Sigmoid colon (tissue), 7 donors: ENCODE data around the gene FUT7. TPM values are rescaled to one million over a fixed set of nuclear protein-coding genes. Genes with fewer than 3 reads are reported as not detected.

ENCODE experiments used
- DNase-seq: peaks from one replicate; pipeline ENCODE4 v3.0.0-alpha.2; 2019
- H3K27ac ChIP-seq, 4 donors: fragments of 200-600 bp; sonication (generic); one replicate each; pipeline ENCODE4 v1.5.1; 2016 to 2019; ENCODE audit warnings: mild to moderate bottlenecking in 1 of 4
- H3K27me3 ChIP-seq, 3 donors: fragments of 200-600 bp; sonication (generic); one replicate each; pipeline ENCODE4 v1.5.1; 2019; ENCODE audit warnings: mild to moderate bottlenecking in 1 of 3
- H3K36me3 ChIP-seq, 4 donors: fragments of 200-600 bp; sonication (generic); one replicate each; pipeline ENCODE4 v1.5.1; 2016 to 2019
- H3K4me1 ChIP-seq, 4 donors: fragments of 200-600 bp; sonication (generic); one replicate each; pipeline ENCODE4 v1.5.1; 2017 to 2019
- H3K4me3 ChIP-seq, 4 donors: fragments of 200-600 bp; sonication (generic); one replicate each; pipeline ENCODE4 v1.5.1; 2017 to 2019; ENCODE audit warnings: mild to moderate bottlenecking in 2 of 4, moderate library complexity in 1 of 4
- H3K9me3 ChIP-seq, 4 donors: fragments of 200-600 bp in 3 of 4; sonication (generic) in 3 of 4; one replicate each; pipeline versions ENCODE4 v1.5.1 to v1.6.1; 2013 to 2019
- EP300 ChIP-seq, 4 donors: sonication (generic); formaldehyde crosslinking; IDR thresholded peaks; one replicate each; pipeline ENCODE4 v1.6.1; 2017; ENCODE audit warnings: antibody characterized with exemption in 4 of 4
- POLR2A ChIP-seq, 2 donors: fragments of 450-650 bp; IDR thresholded peaks; one replicate each; pipeline ENCODE4 v1.6.1; 2016; ENCODE audit warnings: antibody characterized with exemption in 2 of 2, mild to moderate bottlenecking in 2 of 2, moderate library complexity in 2 of 2
- POLR2AphosphoS5 ChIP-seq, 4 donors: sonication (generic); formaldehyde crosslinking; IDR thresholded peaks; one replicate each; pipeline ENCODE4 v1.6.1; 2017; ENCODE audit warnings: antibody characterized with exemption in 4 of 4
- WGBS, 2 donors: extraction: QIAGEN DNeasy Blood & Tissue Kit; methylation state at CpG; one replicate each; pipeline ENCODE4 v1.1.7; 2013; 5-methylcytosine and 5-hydroxymethylcytosine counted together
- intact Hi-C: fragments of 100-400 bp; cut with DNase I; formaldehyde crosslinking; loops from one replicate; pipeline ENCODE4 v1.15.1; 2023
- polyA plus RNA-seq, 3 donors: library from polyadenylated mRNA; stranded (reverse); fragments of 200-250 nt; gene quantifications; one replicate each; pipeline ENCODE4 v1.2.3, GENCODE V29; 2013
- total RNA-seq, 4 donors: library from RNA; depleted of rRNA; stranded (reverse); fragments of >200 nt; gene quantifications; one replicate each; pipeline ENCODE4 v1.1.0, GENCODE V29; 2016
- TF ChIP-seq, protein P1 (sequence below), 4 experiments: fragments of 450-650 bp in 3 of 4; fragments of 200-600 bp in 1 of 4; IDR thresholded peaks; one replicate each; pipeline ENCODE4 v1.5.1; 2016 to 2019; ENCODE audit warnings: antibody characterized with exemption in 4 of 4, mild to moderate bottlenecking in 3 of 4, moderate library complexity in 2 of 4
- donor health status: healthy with polysubstance abuse.
- donor health status: Bipolar disorder and iron deficiency.
- donor health status: healthy.

Gene FUT7
- total and polyA plus RNA-seq, 7 donors = 0.36 to 1.3 (median 0.84) TPM; not detected in 3

- no peaks in the 10 kb centered on the region for H3K9me3 ChIP-seq
- H3K4me1 ChIP-seq = peaks cover 0 to 48% (median 47%) of the 10 kb centered on the region in 4 donors
- no peak overlapping the region for H3K4me3 ChIP-seq
- TF ChIP-seq EP300 (IDR thresholded peaks at IDR 0.05) = no peak
- TF ChIP-seq POLR2AphosphoS5 (IDR thresholded peaks at IDR 0.05) = no peak
- TF ChIP-seq POLR2A (IDR thresholded peaks at IDR 0.05) = no peak
- TF ChIP-seq, protein P1, sequence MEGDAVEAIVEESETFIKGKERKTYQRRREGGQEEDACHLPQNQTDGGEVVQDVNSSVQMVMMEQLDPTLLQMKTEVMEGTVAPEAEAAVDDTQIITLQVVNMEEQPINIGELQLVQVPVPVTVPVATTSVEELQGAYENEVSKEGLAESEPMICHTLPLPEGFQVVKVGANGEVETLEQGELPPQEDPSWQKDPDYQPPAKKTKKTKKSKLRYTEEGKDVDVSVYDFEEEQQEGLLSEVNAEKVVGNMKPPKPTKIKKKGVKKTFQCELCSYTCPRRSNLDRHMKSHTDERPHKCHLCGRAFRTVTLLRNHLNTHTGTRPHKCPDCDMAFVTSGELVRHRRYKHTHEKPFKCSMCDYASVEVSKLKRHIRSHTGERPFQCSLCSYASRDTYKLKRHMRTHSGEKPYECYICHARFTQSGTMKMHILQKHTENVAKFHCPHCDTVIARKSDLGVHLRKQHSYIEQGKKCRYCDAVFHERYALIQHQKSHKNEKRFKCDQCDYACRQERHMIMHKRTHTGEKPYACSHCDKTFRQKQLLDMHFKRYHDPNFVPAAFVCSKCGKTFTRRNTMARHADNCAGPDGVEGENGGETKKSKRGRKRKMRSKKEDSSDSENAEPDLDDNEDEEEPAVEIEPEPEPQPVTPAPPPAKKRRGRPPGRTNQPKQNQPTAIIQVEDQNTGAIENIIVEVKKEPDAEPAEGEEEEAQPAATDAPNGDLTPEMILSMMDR (IDR thresholded peaks at IDR 0.05) = peak in 3 of 4 experiments; percentile 26 to 48 (median 32)
- 49 to 50% methylated on average over 38 of the region's 38 CpGs for WGBS, 2 donors
- no peak overlapping the region for H3K27ac ChIP-seq
- no peaks in the 10 kb centered on the region for H3K36me3 ChIP-seq
- H3K27me3 ChIP-seq = peaks cover 40 to 75% (median 69%) of the 10 kb centered on the region in 3 donors
- intact Hi-C loops = no loop called here
- no peak for DNase-seq
Observed at GRCh38 chr9:137049544-137050449, 17.9 kb upstream of the FUT7 start.

GRCh38 chr9:137048655-137049543 is 17.0 kb upstream of the FUT7 start:
- Histone ChIP-seq H3K4me3 (no peak overlapping the region), H3K36me3 (no peaks in the 10 kb centered on the region), H3K4me1 (peaks cover 0 to 48% (median 47%) of the 10 kb centered on the region in 4 donors), H3K27me3 (peaks cover 36 to 71% (median 66%) of the 10 kb centered on the region in 3 donors), H3K27ac (no peak overlapping the region), H3K9me3 (no peaks in the 10 kb centered on the region)
- intact Hi-C loops = no loop called here
- TF ChIP-seq EP300 (IDR thresholded peaks at IDR 0.05) (no peak), POLR2A (IDR thresholded peaks at IDR 0.05) (no peak), POLR2AphosphoS5 (IDR thresholded peaks at IDR 0.05) (no peak)
- TF ChIP-seq, protein P1 (IDR thresholded peaks at IDR 0.05) = no peak
- no peak for DNase-seq
- 46% methylated on average over 72 of the region's 72 CpGs for WGBS, 2 donors

DNA sequence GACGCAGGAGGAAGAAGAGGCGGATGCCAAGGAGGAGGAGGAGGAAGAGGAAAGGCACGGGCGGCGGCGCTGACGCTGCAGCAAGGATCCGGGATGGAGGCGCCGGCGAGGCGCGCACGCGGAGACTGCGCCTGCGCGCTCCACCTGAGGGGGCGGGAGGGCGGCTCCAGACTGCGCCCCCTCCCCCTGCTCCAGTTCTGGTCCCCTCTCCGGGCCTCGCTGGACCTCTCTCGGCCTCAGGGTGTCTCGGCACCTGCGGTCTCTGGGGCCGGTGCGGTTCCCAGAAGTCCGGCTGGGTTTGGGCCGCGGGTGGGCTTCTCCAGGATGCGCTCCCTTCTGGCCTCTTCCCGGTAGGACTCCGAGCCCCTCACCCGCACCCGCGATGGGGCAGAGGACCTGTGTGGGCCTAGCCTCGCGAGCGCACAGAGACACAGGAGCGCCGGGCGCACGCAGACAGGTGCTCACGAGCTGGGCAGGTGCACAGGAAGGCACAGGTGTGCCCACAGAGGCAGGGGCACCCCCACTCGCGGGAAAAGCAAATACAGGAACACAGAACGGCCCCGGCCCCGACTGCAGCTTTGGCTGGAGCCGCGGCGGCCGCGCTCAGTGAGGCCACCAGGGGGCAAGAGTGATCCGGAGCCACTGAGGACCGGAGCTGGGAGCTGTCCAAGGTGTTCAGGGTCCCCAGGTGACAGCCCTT is 14.3 kb upstream of the FUT7 start, which contains the start of gene NPDC1:
NPDC1 (minus strand) TSS at position 90 of the 700 bp plus-strand sequence. CDS start 188 bp downstream, outside the sequence.
- intact Hi-C loops = loop anchor here (1.0 kb wide), 1 partner anchor 21 kb away; no protein-coding TSS in a partner anchor
- H3K4me3 ChIP-seq = peak within 1 kb of the TSS; percentile 40 to 74 (median 65)
- TF ChIP-seq, protein P1 (IDR thresholded peaks at IDR 0.05) = peak; percentile 78 to 84 (median 81)
- TF ChIP-seq POLR2AphosphoS5 (IDR thresholded peaks at IDR 0.05) (peak in 2 of 4 donors; percentile 9 to 14), POLR2A (IDR thresholded peaks at IDR 0.05) (no peak), EP300 (IDR thresholded peaks at IDR 0.05) (no peak)
- DNase-seq = peak; percentile 87
- H3K27ac ChIP-seq = peak within 1 kb of the TSS; percentile 65 to 72 (median 68)
- H3K9me3 ChIP-seq = no peaks in the 10 kb centered on the region
- H3K27me3 ChIP-seq = peaks cover 22 to 45% (median 41%) of the 10 kb centered on the region in 3 donors
- H3K36me3 ChIP-seq = no peaks in the 10 kb centered on the region
- 0 to 1% methylated on average over 57 of the region's 57 CpGs for WGBS, 2 donors
- peaks cover 0 to 43% (median 38%) of the 10 kb centered on the region in 4 donors for H3K4me1 ChIP-seq
